GM18907 (cell line): Measurements from ENCODE around the gene TNN.
A peak's percentile ranks its signal among the peaks of the same experiment; 100 is the strongest.

ENCODE experiments used
- ATAC-seq: cut with Tn5 transposase; IDR thresholded peaks from one replicate; pipeline ENCODE4 v1.9.1; 2021; ENCODE audit warnings: mild to moderate bottlenecking, moderate library complexity; ENCODE audit not compliant: unreplicated experiment

Gene TNN

DNA sequence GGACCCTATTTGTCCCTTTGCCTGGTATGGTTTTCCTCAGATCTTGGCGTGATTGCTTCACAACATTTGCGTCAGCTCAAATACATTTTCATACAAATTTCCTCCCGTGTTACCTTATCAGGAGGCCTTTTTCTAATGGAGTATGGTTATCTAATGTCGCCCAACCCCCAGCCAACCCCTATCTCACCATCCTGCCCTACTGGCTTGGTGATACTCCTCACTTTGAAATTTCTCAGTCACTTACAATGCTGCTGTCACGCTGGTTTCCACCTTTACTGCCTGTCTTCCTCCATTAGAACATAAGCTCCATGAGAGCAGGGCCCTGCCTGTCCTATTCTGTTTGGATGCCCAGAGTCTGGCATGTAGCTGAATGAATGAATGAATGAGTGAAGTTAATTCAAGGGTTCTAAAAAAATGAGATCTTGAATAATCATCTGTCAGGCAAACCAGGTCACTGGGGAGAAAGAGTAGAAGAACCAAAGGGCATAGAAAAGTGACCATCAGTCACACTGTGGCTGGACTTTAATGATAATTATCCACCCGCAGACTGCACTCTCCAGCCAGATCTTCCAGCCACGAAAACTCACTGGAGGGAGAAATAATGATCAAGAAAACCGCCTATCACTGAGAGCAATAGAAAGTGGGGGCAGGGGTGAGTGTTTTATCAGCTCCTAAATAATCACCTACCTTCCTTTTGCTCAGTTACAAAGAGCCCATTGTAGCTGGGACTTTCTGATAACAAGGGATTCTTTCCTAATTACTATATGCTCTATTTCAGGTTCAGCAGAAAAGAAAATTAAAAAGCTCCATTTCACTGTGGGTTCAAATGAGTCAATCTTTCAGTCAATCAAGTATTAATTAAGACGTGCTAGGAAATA, 103.6 kb downstream of the TNN start:
- no peak for ATAC-seq

GRCh38 chr1:175172503-175172902, 104.9 kb downstream of the TNN start:
- no peak for ATAC-seq

- no peak for ATAC-seq
Measured at GRCh38 chr1:175173531-175173930, 105.9 kb downstream of the TNN start.

- ATAC-seq, result peak; percentile 69
Measured at GRCh38 chr1:175174309-175175102, 106.9 kb downstream of the TNN start.

DNA sequence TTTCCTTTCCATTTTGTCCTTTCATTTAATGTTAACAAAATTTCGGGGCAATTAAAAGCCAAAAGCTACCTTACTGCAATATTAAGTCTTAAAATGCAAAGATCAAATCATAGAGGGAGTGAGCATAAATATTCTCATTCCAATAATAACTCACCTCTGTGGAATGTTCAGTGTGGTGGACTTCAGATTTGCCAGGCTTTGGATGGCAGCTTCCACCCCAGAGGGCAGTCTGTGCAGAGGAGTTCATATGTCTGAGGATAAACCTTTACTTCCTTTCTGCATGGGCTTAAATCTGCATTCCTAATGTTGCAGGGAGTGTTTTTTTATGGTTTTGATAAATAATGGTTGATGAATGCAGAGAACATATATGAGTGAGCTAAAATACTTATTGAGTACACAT, 108.6 kb downstream of the TNN start:
- no peak for ATAC-seq

DNA sequence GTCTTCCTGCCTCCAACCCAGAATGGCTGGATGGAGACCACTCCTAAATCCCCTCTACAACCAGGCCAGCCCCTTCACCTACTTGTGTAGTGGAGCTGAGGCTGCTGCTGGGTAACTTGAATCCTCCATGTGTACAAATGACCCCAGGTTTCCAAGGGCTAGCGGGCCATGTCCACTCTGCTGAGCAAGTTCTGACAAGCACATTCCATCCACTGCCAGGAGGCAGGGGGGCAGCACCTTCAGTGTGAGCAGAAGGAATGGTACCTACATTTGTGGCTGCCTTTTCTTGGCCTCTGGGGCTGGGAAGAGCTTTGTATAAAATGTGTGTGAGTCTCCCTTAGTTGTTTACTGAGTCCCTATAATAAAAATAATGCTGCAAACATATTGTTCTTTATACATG, 110.4 kb downstream of the TNN start:
- no peak for ATAC-seq

DNA sequence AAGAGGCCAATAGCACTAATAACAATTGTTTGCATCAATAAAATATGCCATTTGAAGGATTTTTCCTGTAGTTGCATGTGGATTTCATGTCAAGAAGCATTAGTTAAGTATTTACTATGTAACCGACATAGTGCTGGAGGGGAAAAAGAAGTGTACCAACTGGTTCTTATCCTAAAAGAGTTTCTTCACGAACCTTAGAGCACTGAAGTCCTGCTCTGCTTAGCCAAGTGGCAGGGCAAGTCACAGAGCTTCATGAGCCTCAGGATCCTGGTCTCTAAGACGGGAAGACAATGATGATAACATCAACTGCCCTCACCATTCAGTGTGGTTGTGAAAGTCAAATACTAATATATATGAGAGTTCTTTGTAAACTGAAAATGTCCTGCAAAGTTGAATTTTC, 110.8 kb downstream of the TNN start:
- no peak for ATAC-seq

GRCh38 chr1:175179837-175180590, 112.4 kb downstream of the TNN start:
- no peak for ATAC-seq

GRCh38 chr1:175182201-175182746, 114.6 kb downstream of the TNN start:
- no peak for ATAC-seq

- ATAC-seq, result no peak
Measured at GRCh38 chr1:175183586-175183985, 116.0 kb downstream of the TNN start.

- no peak for ATAC-seq
Measured at GRCh38 chr1:175185903-175186302, 118.3 kb downstream of the TNN start.

DNA sequence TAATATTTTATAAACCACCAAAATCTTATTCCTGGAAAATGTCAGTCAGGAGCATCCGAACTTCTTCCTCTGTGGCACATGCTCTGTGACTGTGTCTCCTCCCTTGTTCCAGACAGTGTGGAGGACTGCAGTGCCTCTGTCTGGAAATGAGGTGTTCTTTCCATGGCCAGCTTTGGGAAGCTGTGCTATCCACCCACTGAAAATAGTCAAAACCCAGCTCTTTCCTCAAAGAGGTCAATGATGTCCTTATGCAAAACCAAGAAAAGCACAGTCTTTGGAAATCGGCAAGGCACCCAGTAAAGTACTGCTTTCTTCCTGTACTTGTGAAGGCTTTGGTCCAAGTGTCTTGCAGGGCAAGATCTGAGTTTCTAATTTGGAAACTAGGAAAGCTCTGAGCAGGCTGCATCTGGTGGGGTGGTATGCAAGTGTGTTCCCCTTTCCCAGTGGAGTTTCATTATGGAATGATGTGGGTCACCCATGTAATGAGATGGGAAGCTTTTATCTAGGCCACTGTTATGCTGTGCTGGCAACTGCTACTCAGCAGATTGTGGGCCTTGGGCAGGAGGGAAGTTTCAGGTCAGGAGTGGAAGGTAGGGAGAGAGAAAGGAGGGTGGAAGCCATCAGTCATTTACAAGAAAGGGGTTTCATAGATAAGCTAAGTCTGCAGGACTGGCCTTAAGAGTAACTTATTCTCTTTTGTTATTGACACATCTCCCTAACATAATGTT, 119.0 kb downstream of the TNN start:
- ATAC-seq, result no peak

DNA sequence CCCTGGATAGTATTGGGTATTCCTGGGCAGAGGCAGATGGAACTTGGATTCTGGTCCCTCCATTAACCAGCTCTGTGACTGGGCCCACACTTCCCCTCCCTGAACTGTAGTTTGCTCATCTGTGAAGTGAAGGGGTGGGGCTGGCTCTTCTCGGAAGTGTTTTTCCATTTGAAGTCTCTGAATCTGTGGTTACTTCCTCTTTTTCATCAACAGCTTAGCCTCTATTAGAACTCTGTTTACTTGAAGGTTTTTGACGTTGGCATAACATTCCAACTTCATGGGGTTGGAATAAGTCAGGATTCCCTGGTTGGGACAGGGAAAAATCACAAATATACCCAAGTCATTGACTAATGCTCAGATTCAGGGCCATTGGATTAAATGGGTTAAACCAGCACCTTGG, 121.3 kb downstream of the TNN start:
- ATAC-seq, result peak; percentile 58

GRCh38 chr1:175191659-175192058, 124.0 kb downstream of the TNN start:
- peak; percentile 33 for ATAC-seq

- no peak for ATAC-seq
Measured at GRCh38 chr1:175192111-175192629, 124.5 kb downstream of the TNN start.

GRCh38 chr1:175192630-175193526, 125.2 kb downstream of the TNN start, which contains the start of gene KIAA0040:
TSS of gene KIAA0040 (minus strand) at chr1:175192776. CDS start at chr1:175161013, 31,763 bp downstream.
- ATAC-seq, result peak; percentile 51

- ATAC-seq, result no peak
Measured at GRCh38 chr1:175193527-175193910, 125.9 kb downstream of the TNN start.

DNA sequence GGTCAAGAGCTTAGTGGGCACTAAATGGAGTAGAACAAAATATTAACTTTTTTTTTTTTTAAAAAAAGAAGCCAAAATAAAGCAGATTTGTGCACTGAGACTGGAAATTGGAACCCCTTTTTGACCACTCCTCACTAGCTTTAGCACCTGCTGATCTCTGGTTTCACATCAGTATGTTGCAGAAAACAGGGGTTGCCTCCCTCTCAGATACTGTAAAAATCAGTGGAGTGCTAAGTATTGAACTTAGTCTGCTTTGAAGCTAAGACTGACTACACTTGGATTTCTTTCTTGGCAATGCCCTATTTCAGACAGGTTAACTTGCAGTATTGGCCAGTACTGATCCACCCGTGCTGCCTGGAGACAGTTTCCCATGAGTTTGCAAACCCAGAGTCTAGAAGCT, 127.6 kb downstream of the TNN start:
- no peak for ATAC-seq

- ATAC-seq, result no peak
Measured at GRCh38 chr1:175195798-175196197, 128.2 kb downstream of the TNN start.
